Measurements from ENCODE around the gene TMCC3. TPM values are rescaled to one million over a fixed set of nuclear protein-coding genes. Genes with fewer than 3 reads are reported as not detected.

Gene TMCC3
- total and polyA plus RNA-seq, 4 donors = 0.81 to 2.3 (median 1.5) TPM

DNA sequence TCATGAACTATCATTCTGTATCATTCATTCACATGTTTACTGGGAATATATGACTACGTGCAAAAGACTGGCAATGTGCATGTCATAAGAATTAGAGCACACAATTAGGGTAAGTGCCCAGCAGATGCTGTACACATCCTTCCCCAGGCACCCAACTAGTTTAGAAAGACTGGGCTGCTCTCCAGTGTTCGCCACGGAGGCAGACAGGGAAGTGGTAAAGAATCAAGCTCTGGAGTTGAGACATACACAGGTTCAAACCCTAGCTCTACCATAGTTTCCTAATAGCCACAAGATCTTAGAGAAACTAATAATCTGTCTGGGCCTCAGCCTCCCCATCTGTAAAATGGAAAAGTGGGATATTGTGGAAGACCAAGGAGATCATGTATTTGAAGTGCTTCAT lies 6.8 kb downstream of the TMCC3 start:
- WGBS = 83% methylated on average over 3 of the region's 3 CpGs
- H3K4me3 ChIP-seq (ENCODE audit: low read depth in 1 of 3, low read length in 3 of 3) = no peak overlapping the region
- H3K27ac ChIP-seq (ENCODE audit: low read depth in 1 of 2, low read length in 2 of 2) = peak overlapping the region; percentile 63 to 77
- DNase-seq (ENCODE audit: low spot score) = no peak
- H3K36me3 ChIP-seq (ENCODE audit: control insufficient read depth in 4 of 4, insufficient read depth in 3 of 4, low read depth in 1 of 4, low read length in 3 of 4) = no peaks in the 10 kb centered on the region
- H3K27me3 ChIP-seq (ENCODE audit: control insufficient read depth in 4 of 4, insufficient read depth in 4 of 4, low read length in 3 of 4) = no peaks in the 10 kb centered on the region
- H3K4me1 ChIP-seq (ENCODE audit: control insufficient read depth in 4 of 4, insufficient read depth in 4 of 4, low read length in 3 of 4) = peaks cover 0 to 10% (median 2%) of the 10 kb centered on the region in 4 donors
- no peaks in the 10 kb centered on the region for H3K9me3 ChIP-seq (ENCODE audit: control insufficient read depth in 4 of 4, low read length in 3 of 4)
- TF ChIP-seq MAX (IDR thresholded peaks at IDR 0.05) = no peak
- TF ChIP-seq HNF4A (conservative IDR thresholded peaks at IDR 0.05) = no peak
- no peak for TF ChIP-seq GABPA (IDR thresholded peaks at IDR 0.05 in 1 of 2, conservative IDR thresholded peaks at IDR 0.05 in 1 of 2)
- TF ChIP-seq SP1 (IDR thresholded peaks at IDR 0.05) = no peak
- TF ChIP-seq, protein P1, sequence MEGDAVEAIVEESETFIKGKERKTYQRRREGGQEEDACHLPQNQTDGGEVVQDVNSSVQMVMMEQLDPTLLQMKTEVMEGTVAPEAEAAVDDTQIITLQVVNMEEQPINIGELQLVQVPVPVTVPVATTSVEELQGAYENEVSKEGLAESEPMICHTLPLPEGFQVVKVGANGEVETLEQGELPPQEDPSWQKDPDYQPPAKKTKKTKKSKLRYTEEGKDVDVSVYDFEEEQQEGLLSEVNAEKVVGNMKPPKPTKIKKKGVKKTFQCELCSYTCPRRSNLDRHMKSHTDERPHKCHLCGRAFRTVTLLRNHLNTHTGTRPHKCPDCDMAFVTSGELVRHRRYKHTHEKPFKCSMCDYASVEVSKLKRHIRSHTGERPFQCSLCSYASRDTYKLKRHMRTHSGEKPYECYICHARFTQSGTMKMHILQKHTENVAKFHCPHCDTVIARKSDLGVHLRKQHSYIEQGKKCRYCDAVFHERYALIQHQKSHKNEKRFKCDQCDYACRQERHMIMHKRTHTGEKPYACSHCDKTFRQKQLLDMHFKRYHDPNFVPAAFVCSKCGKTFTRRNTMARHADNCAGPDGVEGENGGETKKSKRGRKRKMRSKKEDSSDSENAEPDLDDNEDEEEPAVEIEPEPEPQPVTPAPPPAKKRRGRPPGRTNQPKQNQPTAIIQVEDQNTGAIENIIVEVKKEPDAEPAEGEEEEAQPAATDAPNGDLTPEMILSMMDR (IDR thresholded peaks at IDR 0.05; ENCODE audit: low read depth, low read length, missing input control) = no peak
- no peak for TF ChIP-seq HNF4G (IDR thresholded peaks at IDR 0.05)
- no peak overlapping the region for H3K9ac ChIP-seq (ENCODE audit: low read depth in 1 of 2, low read length in 2 of 2)

- Histone ChIP-seq H3K4me3 (ENCODE audit: low read depth in 1 of 3, low read length in 3 of 3) (no peak overlapping the region), H3K4me1 (ENCODE audit: control insufficient read depth in 4 of 4, insufficient read depth in 4 of 4, low read length in 3 of 4) (peaks cover 0 to 7% (median 0%) of the 10 kb centered on the region in 4 donors), H3K9ac (ENCODE audit: low read depth in 1 of 2, low read length in 2 of 2) (no peak overlapping the region), H3K9me3 (ENCODE audit: control insufficient read depth in 4 of 4, low read length in 3 of 4) (no peaks in the 10 kb centered on the region), H3K27ac (ENCODE audit: low read depth in 1 of 2, low read length in 2 of 2) (no peak overlapping the region), H3K36me3 (ENCODE audit: control insufficient read depth in 4 of 4, insufficient read depth in 3 of 4, low read depth in 1 of 4, low read length in 3 of 4) (no peaks in the 10 kb centered on the region), H3K27me3 (ENCODE audit: control insufficient read depth in 4 of 4, insufficient read depth in 4 of 4, low read length in 3 of 4) (no peaks in the 10 kb centered on the region)
- 96% methylated on average over 7 of the region's 7 CpGs for WGBS
- TF ChIP-seq YY1 (IDR thresholded peaks at IDR 0.05) (no peak), RXRA (IDR thresholded peaks at IDR 0.05) (no peak), SP1 (IDR thresholded peaks at IDR 0.05) (no peak), HNF4A (conservative IDR thresholded peaks at IDR 0.05) (no peak)
- DNase-seq (ENCODE audit: low spot score) = no peak
Observed at GRCh38 chr12:94641283-94641682, 9.1 kb downstream of the TMCC3 start.

DNA sequence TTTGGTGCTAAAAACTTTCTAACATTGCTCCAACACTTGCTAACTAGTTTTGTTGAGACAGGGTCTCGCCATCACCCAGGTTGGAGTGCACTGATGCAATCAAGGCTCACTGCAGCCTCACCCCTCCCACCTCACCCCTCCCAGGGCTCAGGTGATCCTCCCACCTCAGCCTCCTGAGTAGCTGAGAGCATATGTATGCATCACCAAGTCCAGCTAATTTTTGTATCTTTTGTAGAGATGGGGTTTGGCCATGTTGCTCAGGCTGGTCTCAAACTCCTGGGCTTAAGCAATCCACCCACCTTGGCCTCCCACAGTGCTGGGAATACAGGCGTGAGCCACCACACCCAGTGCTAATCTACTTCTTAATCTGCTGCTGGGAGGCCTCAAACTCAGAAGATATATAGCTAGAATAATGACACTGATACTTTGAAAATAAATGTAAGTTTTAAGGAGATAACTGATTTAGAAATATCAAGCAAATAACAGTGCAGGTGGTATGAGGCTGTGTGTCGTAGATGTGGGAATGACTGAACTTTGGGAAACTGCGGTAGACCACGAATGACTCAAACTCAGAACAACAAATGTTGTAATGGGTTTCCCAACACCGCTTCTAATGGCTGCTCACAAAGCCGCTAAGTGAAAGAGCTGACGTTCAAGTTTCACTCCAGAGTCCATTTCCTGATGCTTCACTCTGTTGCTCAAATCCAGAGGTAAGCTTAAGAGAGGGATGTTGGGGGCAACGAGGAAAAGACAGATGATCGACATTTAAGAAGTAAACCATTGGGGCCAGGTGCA lies 10.0 kb downstream of the TMCC3 start:
- H3K36me3 ChIP-seq (ENCODE audit: control insufficient read depth in 4 of 4, insufficient read depth in 3 of 4, low read depth in 1 of 4, low read length in 3 of 4) = no peaks in the 10 kb centered on the region
- no peak for DNase-seq (ENCODE audit: low spot score)
- no peak overlapping the region for H3K4me3 ChIP-seq (ENCODE audit: low read depth in 1 of 3, low read length in 3 of 3)
- H3K27me3 ChIP-seq (ENCODE audit: control insufficient read depth in 4 of 4, insufficient read depth in 4 of 4, low read length in 3 of 4) = no peaks in the 10 kb centered on the region
- TF ChIP-seq YY1 (IDR thresholded peaks at IDR 0.05) (peak; percentile 29), MAX (IDR thresholded peaks at IDR 0.05) (no peak)
- 84% methylated on average over 10 of the region's 10 CpGs for WGBS
- peak overlapping the region in 1 of 2 donors; percentile 40 for H3K27ac ChIP-seq (ENCODE audit: low read depth in 1 of 2, low read length in 2 of 2)
- H3K4me1 ChIP-seq (ENCODE audit: control insufficient read depth in 4 of 4, insufficient read depth in 4 of 4, low read length in 3 of 4) = peaks cover 0 to 7% (median 0%) of the 10 kb centered on the region in 4 donors
- no peaks in the 10 kb centered on the region for H3K9me3 ChIP-seq (ENCODE audit: control insufficient read depth in 4 of 4, low read length in 3 of 4)
- H3K9ac ChIP-seq (ENCODE audit: low read depth in 1 of 2, low read length in 2 of 2) = no peak overlapping the region

DNA sequence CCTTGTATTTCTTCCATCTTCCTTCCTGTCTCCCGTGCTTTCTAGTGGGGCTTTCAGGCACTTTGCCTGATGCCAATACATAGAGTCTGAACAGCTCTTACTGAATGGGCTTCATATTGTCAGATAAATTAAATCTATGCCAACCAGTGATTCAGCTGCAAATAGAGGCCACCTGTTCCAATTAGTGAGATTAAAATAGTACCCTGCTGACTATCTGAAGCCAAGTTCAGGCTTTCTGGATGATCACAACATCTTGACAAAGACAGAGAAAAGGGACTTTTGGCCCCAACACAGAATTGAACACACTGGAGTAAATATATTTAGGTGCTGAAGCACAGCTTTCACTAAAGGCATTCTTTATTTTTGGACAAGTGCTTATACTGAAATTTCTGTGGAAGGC lies 11.8 kb downstream of the TMCC3 start:
- H3K27ac ChIP-seq (ENCODE audit: low read depth in 1 of 2, low read length in 2 of 2) = no peak overlapping the region
- peaks cover 0 to 3% (median 0%) of the 10 kb centered on the region in 4 donors for H3K4me1 ChIP-seq (ENCODE audit: control insufficient read depth in 4 of 4, insufficient read depth in 4 of 4, low read length in 3 of 4)
- no peaks in the 10 kb centered on the region for H3K9me3 ChIP-seq (ENCODE audit: control insufficient read depth in 4 of 4, low read length in 3 of 4)
- no peak for TF ChIP-seq FOXA2 (IDR thresholded peaks at IDR 0.05)
- TF ChIP-seq YY1 (IDR thresholded peaks at IDR 0.05) = no peak
- TF ChIP-seq, protein P2, sequence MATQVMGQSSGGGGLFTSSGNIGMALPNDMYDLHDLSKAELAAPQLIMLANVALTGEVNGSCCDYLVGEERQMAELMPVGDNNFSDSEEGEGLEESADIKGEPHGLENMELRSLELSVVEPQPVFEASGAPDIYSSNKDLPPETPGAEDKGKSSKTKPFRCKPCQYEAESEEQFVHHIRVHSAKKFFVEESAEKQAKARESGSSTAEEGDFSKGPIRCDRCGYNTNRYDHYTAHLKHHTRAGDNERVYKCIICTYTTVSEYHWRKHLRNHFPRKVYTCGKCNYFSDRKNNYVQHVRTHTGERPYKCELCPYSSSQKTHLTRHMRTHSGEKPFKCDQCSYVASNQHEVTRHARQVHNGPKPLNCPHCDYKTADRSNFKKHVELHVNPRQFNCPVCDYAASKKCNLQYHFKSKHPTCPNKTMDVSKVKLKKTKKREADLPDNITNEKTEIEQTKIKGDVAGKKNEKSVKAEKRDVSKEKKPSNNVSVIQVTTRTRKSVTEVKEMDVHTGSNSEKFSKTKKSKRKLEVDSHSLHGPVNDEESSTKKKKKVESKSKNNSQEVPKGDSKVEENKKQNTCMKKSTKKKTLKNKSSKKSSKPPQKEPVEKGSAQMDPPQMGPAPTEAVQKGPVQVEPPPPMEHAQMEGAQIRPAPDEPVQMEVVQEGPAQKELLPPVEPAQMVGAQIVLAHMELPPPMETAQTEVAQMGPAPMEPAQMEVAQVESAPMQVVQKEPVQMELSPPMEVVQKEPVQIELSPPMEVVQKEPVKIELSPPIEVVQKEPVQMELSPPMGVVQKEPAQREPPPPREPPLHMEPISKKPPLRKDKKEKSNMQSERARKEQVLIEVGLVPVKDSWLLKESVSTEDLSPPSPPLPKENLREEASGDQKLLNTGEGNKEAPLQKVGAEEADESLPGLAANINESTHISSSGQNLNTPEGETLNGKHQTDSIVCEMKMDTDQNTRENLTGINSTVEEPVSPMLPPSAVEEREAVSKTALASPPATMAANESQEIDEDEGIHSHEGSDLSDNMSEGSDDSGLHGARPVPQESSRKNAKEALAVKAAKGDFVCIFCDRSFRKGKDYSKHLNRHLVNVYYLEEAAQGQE (IDR thresholded peaks at IDR 0.05) = no peak
- TF ChIP-seq, protein P3, sequence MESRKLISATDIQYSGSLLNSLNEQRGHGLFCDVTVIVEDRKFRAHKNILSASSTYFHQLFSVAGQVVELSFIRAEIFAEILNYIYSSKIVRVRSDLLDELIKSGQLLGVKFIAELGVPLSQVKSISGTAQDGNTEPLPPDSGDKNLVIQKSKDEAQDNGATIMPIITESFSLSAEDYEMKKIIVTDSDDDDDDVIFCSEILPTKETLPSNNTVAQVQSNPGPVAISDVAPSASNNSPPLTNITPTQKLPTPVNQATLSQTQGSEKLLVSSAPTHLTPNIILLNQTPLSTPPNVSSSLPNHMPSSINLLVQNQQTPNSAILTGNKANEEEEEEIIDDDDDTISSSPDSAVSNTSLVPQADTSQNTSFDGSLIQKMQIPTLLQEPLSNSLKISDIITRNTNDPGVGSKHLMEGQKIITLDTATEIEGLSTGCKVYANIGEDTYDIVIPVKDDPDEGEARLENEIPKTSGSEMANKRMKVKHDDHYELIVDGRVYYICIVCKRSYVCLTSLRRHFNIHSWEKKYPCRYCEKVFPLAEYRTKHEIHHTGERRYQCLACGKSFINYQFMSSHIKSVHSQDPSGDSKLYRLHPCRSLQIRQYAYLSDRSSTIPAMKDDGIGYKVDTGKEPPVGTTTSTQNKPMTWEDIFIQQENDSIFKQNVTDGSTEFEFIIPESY (IDR thresholded peaks at IDR 0.05) = no peak
- TF ChIP-seq TAF1 (conservative IDR thresholded peaks at IDR 0.05) = no peak
- no peak for TF ChIP-seq FOXA1 (IDR thresholded peaks at IDR 0.05)
- DNase-seq (ENCODE audit: low spot score) = no peak
- H3K36me3 ChIP-seq (ENCODE audit: control insufficient read depth in 4 of 4, insufficient read depth in 3 of 4, low read depth in 1 of 4, low read length in 3 of 4) = no peaks in the 10 kb centered on the region
- H3K27me3 ChIP-seq (ENCODE audit: control insufficient read depth in 4 of 4, insufficient read depth in 4 of 4, low read length in 3 of 4) = no peaks in the 10 kb centered on the region
- no peak overlapping the region for H3K9ac ChIP-seq (ENCODE audit: low read depth in 1 of 2, low read length in 2 of 2)
- WGBS = 86% methylated on average over 1 of the region's 1 CpG
- no peak overlapping the region for H3K4me3 ChIP-seq (ENCODE audit: low read depth in 1 of 3, low read length in 3 of 3)

Data from liver (tissue), 9 donors.